ENCODE data around the gene CREB5.

The CREB5 gene

DNA sequence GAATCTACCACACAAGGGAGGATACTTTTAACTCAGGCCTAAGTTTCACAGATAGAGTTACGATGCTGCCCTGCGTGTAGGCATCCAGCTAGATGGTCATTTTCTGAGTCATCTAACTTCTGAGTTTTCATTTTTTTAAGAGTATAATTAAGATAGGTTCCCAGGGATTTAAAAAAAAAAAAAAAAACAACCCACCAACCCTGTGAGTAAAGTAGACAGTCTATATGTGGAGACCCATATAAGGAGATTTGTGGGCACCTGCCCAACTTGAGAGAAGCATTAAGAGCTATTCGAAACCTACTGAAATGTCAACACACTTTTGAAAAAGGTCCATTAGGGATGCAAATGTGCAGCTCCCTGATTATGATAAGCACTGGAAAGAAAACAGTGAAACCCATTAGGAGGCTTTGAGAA, 288.5 kb downstream of the CREB5 start:
- no peak for DNase-seq (ENCODE audit: insufficient read length, low spot score)
- TF ChIP-seq, protein P1, sequence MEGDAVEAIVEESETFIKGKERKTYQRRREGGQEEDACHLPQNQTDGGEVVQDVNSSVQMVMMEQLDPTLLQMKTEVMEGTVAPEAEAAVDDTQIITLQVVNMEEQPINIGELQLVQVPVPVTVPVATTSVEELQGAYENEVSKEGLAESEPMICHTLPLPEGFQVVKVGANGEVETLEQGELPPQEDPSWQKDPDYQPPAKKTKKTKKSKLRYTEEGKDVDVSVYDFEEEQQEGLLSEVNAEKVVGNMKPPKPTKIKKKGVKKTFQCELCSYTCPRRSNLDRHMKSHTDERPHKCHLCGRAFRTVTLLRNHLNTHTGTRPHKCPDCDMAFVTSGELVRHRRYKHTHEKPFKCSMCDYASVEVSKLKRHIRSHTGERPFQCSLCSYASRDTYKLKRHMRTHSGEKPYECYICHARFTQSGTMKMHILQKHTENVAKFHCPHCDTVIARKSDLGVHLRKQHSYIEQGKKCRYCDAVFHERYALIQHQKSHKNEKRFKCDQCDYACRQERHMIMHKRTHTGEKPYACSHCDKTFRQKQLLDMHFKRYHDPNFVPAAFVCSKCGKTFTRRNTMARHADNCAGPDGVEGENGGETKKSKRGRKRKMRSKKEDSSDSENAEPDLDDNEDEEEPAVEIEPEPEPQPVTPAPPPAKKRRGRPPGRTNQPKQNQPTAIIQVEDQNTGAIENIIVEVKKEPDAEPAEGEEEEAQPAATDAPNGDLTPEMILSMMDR (IDR thresholded peaks at IDR 0.05; ENCODE audit: insufficient read depth, missing control alignments), result no peak

DNA sequence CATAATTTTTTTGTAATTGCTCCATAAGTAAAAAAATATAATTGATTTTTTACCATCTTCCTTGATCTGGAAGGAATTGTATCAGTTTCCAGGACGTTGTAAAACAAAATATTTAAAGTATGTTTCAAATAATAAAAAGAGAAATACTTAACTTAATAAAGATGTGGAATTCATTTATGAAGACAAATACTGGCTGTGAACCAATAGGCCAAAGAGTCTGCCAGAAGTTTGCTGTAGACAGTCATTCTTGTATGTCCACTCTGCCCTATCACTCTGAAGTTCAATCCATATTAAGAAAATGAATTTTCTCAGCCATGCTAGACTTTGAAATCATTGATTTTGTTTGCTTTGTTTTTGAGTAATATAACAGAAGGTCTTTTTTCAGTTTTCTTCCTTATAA, 289.4 kb downstream of the CREB5 start:
- FAIRE-seq, result no peak
- TF ChIP-seq, protein P1 (IDR thresholded peaks at IDR 0.05; ENCODE audit: insufficient read depth, missing control alignments), result no peak
- DNase-seq (ENCODE audit: insufficient read length, low spot score), result no peak

More for the DNA sequence above, 288.5 kb downstream of the CREB5 start:
- no peak for FAIRE-seq

- FAIRE-seq (no peak), DNase-seq (ENCODE audit: insufficient read length, low spot score) (no peak)
- TF ChIP-seq, protein P1 (IDR thresholded peaks at IDR 0.05; ENCODE audit: insufficient read depth, missing control alignments), result no peak
These were observed 289.9 kb downstream of the CREB5 start for GRCh38 chr7:28702171-28702570.

DNA sequence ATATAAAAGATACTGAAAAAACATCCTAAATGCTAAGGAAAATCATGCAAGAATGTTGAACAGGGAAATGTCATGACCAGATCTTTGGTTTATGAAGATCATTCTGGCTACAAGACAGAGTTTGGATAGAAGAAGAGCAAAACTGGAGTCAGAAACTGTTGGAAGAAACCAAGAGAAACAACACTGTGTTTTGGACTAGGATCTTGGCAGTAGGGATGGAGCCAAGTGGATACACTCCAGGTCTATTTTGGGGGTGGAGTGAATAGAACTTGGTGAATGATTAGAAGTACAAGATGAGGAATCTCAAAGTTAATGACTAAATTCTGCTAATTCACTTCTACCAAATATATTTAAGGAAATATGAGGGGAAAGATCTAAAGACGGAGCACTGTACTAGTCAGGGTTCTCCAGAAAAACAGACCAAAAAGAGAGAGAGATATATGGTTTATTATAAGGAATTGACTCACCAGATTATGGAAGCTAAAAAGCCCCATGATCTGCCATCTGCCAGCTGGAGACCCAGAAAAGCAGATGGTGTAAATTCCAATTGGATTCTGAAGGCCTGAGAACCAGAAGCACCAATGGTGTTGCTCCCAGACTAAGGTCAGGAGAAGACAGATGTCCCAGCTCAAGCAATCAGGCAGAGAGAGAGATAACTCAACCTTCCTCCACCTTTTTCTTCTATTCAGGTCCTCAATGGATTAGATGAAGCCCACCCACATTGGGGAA, 290.9 kb downstream of the CREB5 start:
- no peak for FAIRE-seq
- TF ChIP-seq, protein P1 (IDR thresholded peaks at IDR 0.05; ENCODE audit: insufficient read depth, missing control alignments), result no peak
- no peak for DNase-seq (ENCODE audit: insufficient read length, low spot score)

DNA sequence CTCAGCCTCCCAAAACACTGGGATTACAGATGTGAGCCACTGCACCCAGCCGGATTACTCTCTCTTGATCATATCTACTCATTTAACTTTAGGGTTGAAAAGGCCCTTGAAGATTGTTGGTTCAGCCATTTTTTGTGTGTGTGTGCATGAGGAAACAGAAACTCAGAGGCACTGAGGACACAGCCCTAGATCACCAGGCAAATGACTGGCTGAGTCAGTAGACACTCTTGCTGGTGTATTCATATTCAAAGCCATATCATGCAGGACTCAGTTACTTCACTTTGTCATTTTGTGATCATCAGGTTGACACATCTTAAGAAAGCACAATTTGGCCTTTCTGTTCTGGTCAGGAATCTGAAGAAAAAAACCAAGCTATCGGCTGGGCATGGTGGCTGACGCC, 292.4 kb downstream of the CREB5 start:
- DNase-seq (ENCODE audit: insufficient read length, low spot score), result no peak
- TF ChIP-seq, protein P1 (IDR thresholded peaks at IDR 0.05; ENCODE audit: insufficient read depth, missing control alignments), result no peak

DNA sequence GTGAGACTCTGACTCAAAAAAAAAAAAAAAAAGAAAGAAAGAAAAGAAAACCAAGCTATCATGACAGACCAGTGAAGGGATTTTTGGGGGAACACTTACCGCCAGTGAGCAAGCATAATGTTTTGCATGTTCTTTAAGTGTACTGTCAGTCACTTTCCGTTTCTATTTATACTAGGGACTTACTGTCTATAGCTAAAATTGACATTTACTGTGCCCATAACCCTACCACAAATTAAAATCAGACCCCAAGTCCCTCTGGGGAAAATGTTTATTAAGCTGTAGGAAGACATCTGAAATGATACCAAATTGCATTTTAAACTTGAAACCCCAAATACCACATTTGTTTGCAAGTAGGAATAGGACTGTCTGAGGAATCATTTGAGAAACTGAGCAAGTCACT, 293.0 kb downstream of the CREB5 start:
- DNase-seq (ENCODE audit: insufficient read length, low spot score) (no peak), FAIRE-seq (no peak)
- TF ChIP-seq, protein P1 (IDR thresholded peaks at IDR 0.05; ENCODE audit: insufficient read depth, missing control alignments), result no peak

More for the DNA sequence above, 292.4 kb downstream of the CREB5 start:
- no peak for FAIRE-seq

GRCh38 chr7:28706584-28706983, 294.3 kb downstream of the CREB5 start:
- TF ChIP-seq, protein P1 (IDR thresholded peaks at IDR 0.05; ENCODE audit: insufficient read depth, missing control alignments), result no peak
- DNase-seq (ENCODE audit: insufficient read length, low spot score) (no peak), FAIRE-seq (no peak)

Data from D721Med (cell line).